Trophoblast cell (in vitro differentiated cells and primary cell): ENCODE results near the gene ABHD14A.

Experiments used
- DNase-seq, 2 donors: peaks; one replicate each; pipeline ENCODE4 v3.0.0-alpha.2; 2016
- H2AFZ ChIP-seq: 2 replicates; pipeline ENCODE4 v1.6.1; 2013; ENCODE audit warnings: low read length, moderate library complexity, mild to moderate bottlenecking; ENCODE audit not compliant: insufficient read depth, poor library complexity
- H2AK5ac ChIP-seq: 2 replicates; pipeline ENCODE4 v1.6.1; 2013; ENCODE audit warnings: mild to moderate bottlenecking, low read length
- H2BK120ac ChIP-seq: 2 replicates; pipeline ENCODE4 v1.6.1; 2013; ENCODE audit warnings: low read length, mild to moderate bottlenecking, moderate library complexity; ENCODE audit not compliant: insufficient read depth, poor library complexity
- H2BK12ac ChIP-seq: 2 replicates; pipeline ENCODE4 v1.6.1; 2013; ENCODE audit warnings: mild to moderate bottlenecking, low read length, moderate library complexity
- H2BK5ac ChIP-seq: 2 replicates; pipeline ENCODE4 v1.6.1; 2013; ENCODE audit warnings: low read length, low read depth, moderate library complexity, mild to moderate bottlenecking; ENCODE audit not compliant: poor library complexity
- H3K14ac ChIP-seq: 2 replicates; pipeline ENCODE4 v1.6.1; 2013; ENCODE audit warnings: mild to moderate bottlenecking, low read length
- H3K18ac ChIP-seq: 2 replicates; pipeline ENCODE4 v1.6.1; 2013; ENCODE audit warnings: mild to moderate bottlenecking, low read length
- H3K23ac ChIP-seq: 2 replicates; pipeline ENCODE4 v1.6.1; 2013; ENCODE audit warnings: low read length
- H3K27ac ChIP-seq: 2 replicates; pipeline ENCODE4 v1.5.1; 2013; ENCODE audit warnings: low read depth, mild to moderate bottlenecking, inconsistent platforms, low read length, moderate library complexity
- H3K27me3 ChIP-seq: 2 replicates; pipeline ENCODE4 v1.6.1; 2013; ENCODE audit warnings: inconsistent platforms, mild to moderate bottlenecking, low read length, moderate library complexity; ENCODE audit not compliant: insufficient read depth
- H3K36me3 ChIP-seq, 2 experiments: 1 replicate in 1 of 2; 2 replicates in 1 of 2; pipeline ENCODE4 v1.6.1; 2013; ENCODE audit warnings: low read length in 2 of 2, mild to moderate bottlenecking in 2 of 2, moderate library complexity in 1 of 2; ENCODE audit not compliant: insufficient read depth in 2 of 2, control insufficient read depth in 1 of 2
- H3K4ac ChIP-seq: 2 replicates; pipeline ENCODE4 v1.6.1; 2013; ENCODE audit warnings: low read depth, mild to moderate bottlenecking, low read length, moderate library complexity
- H3K4me1 ChIP-seq, 2 experiments: 1 replicate in 1 of 2; 2 replicates in 1 of 2; pipeline ENCODE4 v1.6.1; 2013; ENCODE audit warnings: low read length in 2 of 2, mild to moderate bottlenecking in 2 of 2, moderate library complexity in 1 of 2; ENCODE audit not compliant: insufficient read depth in 2 of 2, control insufficient read depth in 1 of 2
- H3K4me2 ChIP-seq: 2 replicates; pipeline ENCODE4 v1.6.1; 2013; ENCODE audit warnings: inconsistent platforms, mild to moderate bottlenecking, low read length, moderate library complexity
- H3K4me3 ChIP-seq: 2 replicates; pipeline ENCODE4 v1.5.1; 2013; ENCODE audit warnings: mild to moderate bottlenecking, low read depth, low read length, inconsistent platforms
- H3K79me1 ChIP-seq: one replicate; pipeline ENCODE4 v1.6.1; 2013; ENCODE audit warnings: low read length
- H3K79me2 ChIP-seq: 2 replicates; pipeline ENCODE4 v1.6.1; 2013; ENCODE audit warnings: low read length, mild to moderate bottlenecking; ENCODE audit not compliant: control insufficient read depth, insufficient read depth, poor library complexity
- H3K9ac ChIP-seq: 2 replicates; pipeline ENCODE4 v1.6.1; 2013; ENCODE audit warnings: mild to moderate bottlenecking, low read length
- H3K9me3 ChIP-seq: 2 replicates; pipeline ENCODE4 v1.6.1; 2013; ENCODE audit warnings: low read depth, mild to moderate bottlenecking, control low read depth, inconsistent platforms, low read length; ENCODE audit not compliant: insufficient read depth
- H4K12ac ChIP-seq: 2 replicates; pipeline ENCODE4 v1.6.1; 2013; ENCODE audit warnings: low read depth, mild to moderate bottlenecking, low read length, moderate library complexity
- H4K8ac ChIP-seq: 2 replicates; pipeline ENCODE4 v1.6.1; 2013; ENCODE audit warnings: low read depth, mild to moderate bottlenecking, low read length, moderate library complexity
- H4K91ac ChIP-seq: one replicate; pipeline ENCODE4 v1.6.1; 2013; ENCODE audit warnings: low read depth, mild to moderate bottlenecking, low read length, moderate library complexity
- WGBS: extraction: QIAGEN DNeasy Blood & Tissue Kit; methylation state at CpG from one replicate; pipeline ENCODE4 v1.1.7; 2013; ENCODE audit warnings: missing lambda C conversion rate; ENCODE audit not compliant: insufficient read length, insufficient coverage; ENCODE audit errors: extremely low coverage; 5-methylcytosine and 5-hydroxymethylcytosine counted together

Gene ABHD14A

DNA sequence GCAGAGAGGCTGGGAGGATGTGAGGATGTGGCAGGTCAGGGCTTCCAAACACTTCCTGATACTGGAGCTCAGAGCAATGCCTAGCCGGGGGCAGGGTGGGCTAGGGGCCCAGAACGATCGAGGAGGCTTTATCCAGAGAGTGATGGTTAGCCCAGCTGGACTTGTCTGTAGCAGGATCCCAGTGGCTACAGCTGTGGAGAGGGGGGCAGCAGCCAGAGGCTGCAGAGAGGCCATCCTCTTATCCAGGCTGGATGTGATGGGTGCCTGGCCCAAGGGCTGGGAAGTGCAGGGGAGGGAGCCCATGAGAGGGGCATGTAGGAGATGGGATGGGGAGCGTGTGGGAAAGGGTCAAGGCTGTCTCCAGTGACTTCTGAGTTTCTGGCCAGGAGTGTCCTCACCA is 28.1 kb upstream of the ABHD14A start:
- WGBS: no CpG with 5 or more reads among the region's 4 CpGs
- Histone ChIP-seq H4K91ac (no peak overlapping the region), H3K14ac (no peak overlapping the region), H3K36me3 (no peaks in the 10 kb centered on the region), H3K9me3 (no peaks in the 10 kb centered on the region), H4K12ac (no peak overlapping the region), H2AFZ (no peak overlapping the region), H3K4me1 (peaks cover 4 to 6% of the 10 kb centered on the region in 2 experiments), H3K18ac (no peak overlapping the region), H2BK12ac (no peak overlapping the region), H3K27ac (no peak overlapping the region), H3K4ac (no peak overlapping the region), H4K8ac (no peak overlapping the region), H3K9ac (no peak overlapping the region), H3K79me1 (peaks cover 5% of the 10 kb centered on the region), H3K4me3 (no peak overlapping the region), H3K79me2 (peaks cover 4% of the 10 kb centered on the region), H3K23ac (no peak overlapping the region), H2AK5ac (no peak overlapping the region), H2BK5ac (no peak overlapping the region), H3K4me2 (no peak overlapping the region), H3K27me3 (no peaks in the 10 kb centered on the region), H2BK120ac (no peak overlapping the region)
- DNase-seq: no peak

DNA sequence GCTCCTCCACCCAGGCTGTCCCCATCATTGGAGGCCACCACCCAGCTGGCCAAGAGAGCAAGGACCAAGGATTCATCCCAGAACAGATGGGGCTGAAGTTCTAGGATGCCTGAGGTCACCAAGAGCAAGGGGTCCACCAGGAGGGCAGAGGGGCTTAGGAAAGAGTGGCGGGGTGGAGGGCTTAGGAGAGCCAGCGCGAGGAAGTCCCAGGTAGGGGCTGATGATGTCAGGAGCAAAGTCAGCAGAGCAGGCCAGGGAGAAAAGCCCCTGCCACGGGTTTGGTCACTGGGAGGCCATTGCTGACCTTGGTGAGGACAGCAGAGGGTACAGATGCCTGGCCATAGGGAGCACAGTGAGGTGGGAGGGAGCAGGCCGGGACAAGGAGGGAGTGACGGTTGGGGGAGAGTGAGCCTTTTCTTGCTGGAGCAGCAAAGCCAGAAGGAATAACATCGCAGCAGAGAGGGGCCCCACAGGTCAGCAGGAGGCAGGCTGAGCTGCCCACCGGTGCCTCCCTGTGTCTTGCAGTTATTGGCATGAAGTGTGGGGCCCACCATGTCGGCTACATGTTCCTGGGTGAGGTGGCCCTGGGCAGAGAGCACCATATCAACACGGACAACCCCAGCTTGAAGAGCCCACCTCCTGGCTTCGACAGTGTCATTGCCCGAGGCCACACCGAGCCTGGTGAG is 27.5 kb upstream of the ABHD14A start:
- no peak overlapping the region for H4K12ac ChIP-seq
- DNase-seq: no peak
- peaks cover 2% of the 10 kb centered on the region for H3K79me2 ChIP-seq
- WGBS: no CpG with 5 or more reads among the region's 13 CpGs
- H3K9ac ChIP-seq: no peak overlapping the region
- H3K23ac ChIP-seq: no peak overlapping the region
- H3K4me1 ChIP-seq: peaks cover 2 to 4% of the 10 kb centered on the region in 2 experiments
- H3K27me3 ChIP-seq: no peaks in the 10 kb centered on the region
- no peaks in the 10 kb centered on the region for H3K9me3 ChIP-seq
- H2BK120ac ChIP-seq: no peak overlapping the region
- no peak overlapping the region for H4K8ac ChIP-seq
- H2BK12ac ChIP-seq: no peak overlapping the region
- H2AFZ ChIP-seq: no peak overlapping the region
- no peak overlapping the region for H3K4me3 ChIP-seq
- H2BK5ac ChIP-seq: no peak overlapping the region
- H3K27ac ChIP-seq: no peak overlapping the region
- H3K4ac ChIP-seq: no peak overlapping the region
- no peaks in the 10 kb centered on the region for H3K36me3 ChIP-seq
- H3K18ac ChIP-seq: no peak overlapping the region
- H4K91ac ChIP-seq: no peak overlapping the region
- no peak overlapping the region for H2AK5ac ChIP-seq
- peaks cover 2% of the 10 kb centered on the region for H3K79me1 ChIP-seq
- H3K4me2 ChIP-seq: no peak overlapping the region
- H3K14ac ChIP-seq: no peak overlapping the region

DNA sequence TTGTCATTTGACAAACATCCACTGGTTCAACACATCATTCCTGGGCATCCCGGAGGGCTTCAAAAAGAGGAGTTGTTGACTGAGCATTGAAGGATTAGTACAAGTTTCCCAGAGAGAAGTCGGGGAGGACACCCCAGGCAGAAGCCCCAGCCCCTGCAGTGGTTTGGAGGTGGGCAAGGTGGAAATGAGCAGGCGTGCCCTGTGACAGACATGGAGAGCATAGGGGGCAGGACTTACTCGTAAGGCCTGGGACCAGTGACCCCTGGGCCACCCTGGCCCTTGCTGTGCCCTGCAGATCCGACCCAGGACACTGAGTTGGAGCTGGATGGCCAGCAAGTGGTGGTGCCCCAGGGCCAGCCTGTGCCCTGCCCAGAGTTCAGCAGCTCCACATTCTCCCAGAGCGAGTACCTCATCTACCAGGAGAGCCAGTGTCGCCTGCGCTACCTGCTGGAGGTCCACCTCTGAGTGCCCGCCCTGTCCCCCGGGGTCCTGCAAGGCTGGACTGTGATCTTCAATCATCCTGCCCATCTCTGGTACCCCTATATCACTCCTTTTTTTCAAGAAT is 26.8 kb upstream of the ABHD14A start:
- Histone ChIP-seq H3K4ac (no peak overlapping the region), H3K27me3 (no peaks in the 10 kb centered on the region), H3K23ac (no peak overlapping the region), H2AK5ac (no peak overlapping the region), H3K4me3 (no peak overlapping the region), H3K79me1 (no peaks in the 10 kb centered on the region), H4K91ac (no peak overlapping the region), H2BK5ac (no peak overlapping the region), H2BK120ac (no peak overlapping the region), H2BK12ac (no peak overlapping the region), H2AFZ (no peak overlapping the region), H3K27ac (no peak overlapping the region), H3K36me3 (no peaks in the 10 kb centered on the region), H3K79me2 (no peaks in the 10 kb centered on the region), H3K4me1 (no peaks in the 10 kb centered on the region), H3K18ac (no peak overlapping the region), H3K9me3 (no peaks in the 10 kb centered on the region), H4K8ac (no peak overlapping the region), H3K4me2 (no peak overlapping the region), H4K12ac (no peak overlapping the region), H3K14ac (no peak overlapping the region), H3K9ac (no peak overlapping the region)
- DNase-seq: no peak
- WGBS: no CpG with 5 or more reads among the region's 10 CpGs

DNA sequence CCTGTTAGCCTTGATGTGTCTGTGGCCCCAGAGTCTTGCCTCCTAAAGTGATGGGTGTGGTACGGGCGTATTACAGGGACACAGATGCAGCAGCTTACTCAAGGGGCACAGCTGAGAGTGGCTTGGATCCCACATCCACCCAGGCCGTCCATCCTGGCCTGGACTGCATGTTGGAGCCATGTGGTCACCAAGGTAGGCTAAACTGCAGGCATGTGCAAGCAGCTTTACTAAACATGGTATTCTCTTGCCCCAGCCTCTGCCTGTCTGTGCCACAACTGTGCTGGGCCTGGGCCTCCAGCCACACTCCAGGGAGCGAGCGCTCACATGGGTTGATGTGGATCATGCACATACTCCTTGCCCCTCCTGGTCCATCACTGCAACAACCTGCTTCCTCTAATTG is 25.7 kb upstream of the ABHD14A start:
- Histone ChIP-seq H3K79me2 (no peaks in the 10 kb centered on the region), H2BK5ac (no peak overlapping the region), H4K8ac (no peak overlapping the region), H3K36me3 (no peaks in the 10 kb centered on the region), H3K27me3 (peaks cover 8% of the 10 kb centered on the region), H3K14ac (no peak overlapping the region), H3K4ac (no peak overlapping the region), H3K27ac (no peak overlapping the region), H3K18ac (no peak overlapping the region), H3K4me2 (no peak overlapping the region), H3K9ac (no peak overlapping the region), H2BK12ac (no peak overlapping the region), H2AK5ac (no peak overlapping the region), H4K91ac (no peak overlapping the region), H3K4me1 (no peaks in the 10 kb centered on the region), H3K23ac (no peak overlapping the region), H3K4me3 (no peak overlapping the region), H2AFZ (no peak overlapping the region), H2BK120ac (no peak overlapping the region), H4K12ac (peak overlapping the region; percentile 7), H3K9me3 (no peaks in the 10 kb centered on the region), H3K79me1 (no peaks in the 10 kb centered on the region)
- DNase-seq: no peak
- WGBS: no CpG with 5 or more reads among the region's 5 CpGs
